ENCODE data around the gene HS6ST2. TPM values are rescaled to one million over a fixed set of nuclear protein-coding genes. Genes with fewer than 3 reads are reported as not detected.

Gene HS6ST2
- total RNA-seq, 4 donors from 2014 or later: under 0.01 to 0.66 (median 0.46) TPM

DNA sequence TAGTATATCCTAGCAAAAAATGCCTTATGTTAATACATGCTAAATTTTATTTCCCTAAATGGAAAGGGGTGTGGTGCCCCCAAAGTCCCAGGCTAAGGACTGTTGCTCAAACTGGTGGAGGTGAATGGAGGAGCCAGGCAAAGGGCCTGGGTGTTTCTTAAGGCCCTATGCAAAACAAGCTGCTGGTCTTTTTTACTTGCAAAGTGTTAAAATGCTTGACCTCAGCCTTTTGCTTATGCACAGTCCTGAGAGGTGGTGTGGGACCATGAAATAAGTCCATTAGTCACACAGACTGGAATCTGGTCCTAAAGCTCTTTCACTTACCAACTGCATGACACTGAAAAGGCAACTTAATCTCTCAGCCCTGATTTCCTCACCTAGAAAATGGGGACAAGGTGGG, 246.1 kb downstream of the HS6ST2 start:
- H3K27me3 ChIP-seq: peaks cover 0 to 29% of the 10 kb centered on the region in 2 donors
- H3K27ac ChIP-seq: no peak overlapping the region
- H3K9me3 ChIP-seq: no peaks in the 10 kb centered on the region
- H3K4me1 ChIP-seq: no peaks in the 10 kb centered on the region
- no peaks in the 10 kb centered on the region for H3K36me3 ChIP-seq
- TF ChIP-seq CTCF (IDR thresholded peaks at IDR 0.05) (no peak), EP300 (IDR thresholded peaks at IDR 0.05) (no peak), POLR2A (IDR thresholded peaks at IDR 0.05) (no peak)
- H3K4me3 ChIP-seq: no peak overlapping the region
- no peak for DNase-seq (ENCODE audit: low spot score in 2 of 2)

GRCh38 chrX:132710656-132711155, 247.7 kb downstream of the HS6ST2 start:
- TF ChIP-seq EP300 (IDR thresholded peaks at IDR 0.05): no peak
- TF ChIP-seq CTCF (IDR thresholded peaks at IDR 0.05): no peak
- TF ChIP-seq POLR2A (IDR thresholded peaks at IDR 0.05): no peak
- H3K4me1 ChIP-seq: no peaks in the 10 kb centered on the region
- no peak overlapping the region for H3K4me3 ChIP-seq
- no peaks in the 10 kb centered on the region for H3K36me3 ChIP-seq
- peaks cover 0 to 16% of the 10 kb centered on the region in 2 donors for H3K27me3 ChIP-seq
- no peak for DNase-seq (ENCODE audit: low spot score in 2 of 2)
- H3K27ac ChIP-seq: no peak overlapping the region
- 45% methylated on average over 1 of the region's 1 CpG for WGBS, 2 donors
- H3K9me3 ChIP-seq: no peaks in the 10 kb centered on the region

DNA sequence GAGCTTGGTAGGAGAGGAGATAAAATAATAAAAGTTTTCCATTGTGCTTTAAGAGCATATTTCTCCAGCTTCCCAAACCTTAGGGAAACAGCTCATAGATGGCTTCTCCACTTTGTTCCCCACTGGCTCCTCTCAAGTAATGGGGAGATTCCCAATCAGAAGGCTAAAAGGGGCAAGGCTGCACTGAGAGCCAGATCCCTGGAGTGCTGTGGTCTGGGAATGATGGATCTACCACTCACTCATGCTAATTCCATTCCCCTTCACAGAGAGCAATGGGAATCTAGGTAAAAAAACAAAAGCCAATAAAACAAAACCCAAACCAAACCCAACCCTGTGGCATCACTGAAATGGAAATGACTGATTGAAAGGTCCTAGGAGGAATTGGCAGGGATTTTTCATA, 249.9 kb downstream of the HS6ST2 start:
- H3K4me1 ChIP-seq: no peaks in the 10 kb centered on the region
- H3K4me3 ChIP-seq: no peak overlapping the region
- no peaks in the 10 kb centered on the region for H3K9me3 ChIP-seq
- TF ChIP-seq EP300 (IDR thresholded peaks at IDR 0.05): no peak
- DNase-seq (ENCODE audit: low spot score in 2 of 2): no peak
- peaks cover 0 to 4% of the 10 kb centered on the region in 2 donors for H3K27me3 ChIP-seq
- H3K27ac ChIP-seq: no peak overlapping the region
- H3K36me3 ChIP-seq: no peaks in the 10 kb centered on the region

- no peak for DNase-seq (ENCODE audit: low spot score in 2 of 2)
- Histone ChIP-seq H3K9me3 (no peaks in the 10 kb centered on the region), H3K4me3 (no peak overlapping the region), H3K27me3 (peaks cover 0 to 30% of the 10 kb centered on the region in 2 donors), H3K27ac (no peak overlapping the region), H3K36me3 (no peaks in the 10 kb centered on the region), H3K4me1 (no peaks in the 10 kb centered on the region)
- WGBS, 2 donors: 54 to 69% methylated on average over 2 of the region's 2 CpGs
- no peak for TF ChIP-seq CTCF (IDR thresholded peaks at IDR 0.05)
- no peak for TF ChIP-seq POLR2A (IDR thresholded peaks at IDR 0.05)
- no peak for TF ChIP-seq EP300 (IDR thresholded peaks at IDR 0.05)
Measured at GRCh38 chrX:132704769-132705168, 253.7 kb downstream of the HS6ST2 start.

GRCh38 chrX:132694382-132694781, 264.0 kb downstream of the HS6ST2 start:
- no peak overlapping the region for H3K27ac ChIP-seq
- H3K36me3 ChIP-seq: no peaks in the 10 kb centered on the region
- DNase-seq (ENCODE audit: low spot score in 2 of 2): no peak
- H3K4me1 ChIP-seq: no peaks in the 10 kb centered on the region
- TF ChIP-seq EP300 (IDR thresholded peaks at IDR 0.05) (no peak), CTCF (IDR thresholded peaks at IDR 0.05) (no peak), POLR2A (IDR thresholded peaks at IDR 0.05) (no peak)
- no peaks in the 10 kb centered on the region for H3K9me3 ChIP-seq
- peaks cover 0 to 41% of the 10 kb centered on the region in 2 donors for H3K27me3 ChIP-seq
- WGBS, 2 donors: 83 to 88% methylated on average over 3 of the region's 3 CpGs
- H3K4me3 ChIP-seq: no peak overlapping the region

- TF ChIP-seq CTCF (IDR thresholded peaks at IDR 0.05): no peak
- no peak for TF ChIP-seq POLR2A (IDR thresholded peaks at IDR 0.05)
- no peak for TF ChIP-seq EP300 (IDR thresholded peaks at IDR 0.05)
- Histone ChIP-seq H3K27me3 (peaks cover 0 to 44% of the 10 kb centered on the region in 2 donors), H3K4me3 (no peak overlapping the region), H3K4me1 (no peaks in the 10 kb centered on the region), H3K36me3 (no peaks in the 10 kb centered on the region), H3K9me3 (no peaks in the 10 kb centered on the region), H3K27ac (no peak overlapping the region)
- WGBS, 2 donors: 82 to 94% methylated on average over 1 of the region's 1 CpG
- no peak for DNase-seq (ENCODE audit: low spot score in 2 of 2)
Measured at GRCh38 chrX:132692526-132692925, 265.9 kb downstream of the HS6ST2 start.

Data from tibial nerve (tissue), 4 donors.